ENCODE results near the gene NEGR1. TPM values are rescaled to one million over a fixed set of nuclear protein-coding genes. Genes with fewer than 3 reads are reported as not detected.

NEGR1 gene
- total and polyA plus RNA-seq, 2 donors (not counting 3 experiments of a cell fraction or from before 2014, with no cell fraction given), result 6.8 to 21.8 TPM

DNA sequence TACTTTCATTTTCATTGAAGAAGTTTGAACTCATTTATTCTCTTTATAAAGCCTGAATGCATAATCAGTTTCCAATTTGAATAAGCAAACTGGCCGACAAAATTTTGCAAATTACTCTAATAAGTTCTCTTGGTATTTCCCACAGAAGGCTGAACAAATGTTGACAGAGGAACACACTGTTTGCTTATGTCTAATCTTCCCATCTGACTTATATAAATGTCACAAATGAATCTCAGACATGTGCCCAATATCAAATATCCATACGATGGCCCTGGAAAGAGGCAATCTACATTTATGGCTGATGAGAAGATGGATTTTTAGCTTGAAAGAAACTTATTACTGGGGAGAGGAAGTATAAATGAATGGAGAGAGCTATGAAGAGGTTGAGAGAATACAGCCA is 820.9 kb downstream of the NEGR1 start:
- no TSS peak for BruUV-seq (replicated peaks)

More for the DNA sequence above, 820.9 kb downstream of the NEGR1 start:
- Histone ChIP-seq H3K36me3 (ENCODE audit: control insufficient read depth in 2 of 2, extremely low read depth in 1 of 2, insufficient read depth in 2 of 2, low read length in 2 of 2) (no peaks in the 10 kb centered on the region), H2AFZ (ENCODE audit: low read depth, low read length) (no peak overlapping the region), H3K9me3 (replicated peaks; ENCODE audit: control insufficient read depth, insufficient read depth, low read length) (no peaks in the 10 kb centered on the region), H4K20me1 (replicated peaks; ENCODE audit: control insufficient read depth, extremely low read depth, insufficient read depth, low read length) (no peaks in the 10 kb centered on the region), H3K79me2 (ENCODE audit: control insufficient read depth, insufficient read depth, low read length) (no peaks in the 10 kb centered on the region), H3K4me1 (ENCODE audit: control insufficient read depth, extremely low read depth, insufficient read depth, low read length) (no peaks in the 10 kb centered on the region), H3K27ac (ENCODE audit: insufficient read depth, low read depth, low read length) (no peak overlapping the region), H3K4me2 (ENCODE audit: insufficient read depth, low read length) (no peak overlapping the region), H3K4me3 (replicated peaks in 1 of 3; ENCODE audit: insufficient read depth in 1 of 3, low read depth in 1 of 3, low read length in 3 of 3) (no peak overlapping the region), H3K27me3 (ENCODE audit: control insufficient read depth in 2 of 2, insufficient read depth in 2 of 2, low read length in 2 of 2) (no peaks in the 10 kb centered on the region), H3K9ac (replicated peaks; ENCODE audit: extremely low read depth, insufficient read depth, low read length) (no peak overlapping the region), H3K9me1 (replicated peaks; ENCODE audit: control insufficient read depth, extremely low read depth, insufficient read depth, low read length) (no peaks in the 10 kb centered on the region)
- ChIA-PET CTCF (no interaction called here), POLR2A (no interaction called here)
- FAIRE-seq (no peak), DNase-seq (ENCODE audit: low read depth, low spot score) (no peak)
- intact Hi-C loops (cut with micrococcal nuclease), result no loop called here
- dilution Hi-C loops (cut with MboI; ENCODE audit: extremely low pct_ligation_motif_present, low sequenced_read_pairs), result no loop called here
- TF ChIP-seq POLR2A (IDR thresholded peaks at IDR 0.05; ENCODE audit: low read depth, low read length) (no peak), FOS (IDR thresholded peaks at IDR 0.05; ENCODE audit: borderline replicate concordance, insufficient read depth, low read length) (no peak), MYC (IDR thresholded peaks at IDR 0.05; ENCODE audit: low read depth, low read length) (no peak), JUN (IDR thresholded peaks at IDR 0.05; ENCODE audit: borderline replicate concordance, insufficient read depth, insufficient read length, low read depth) (no peak), EZH2 (IDR thresholded peaks at IDR 0.05; ENCODE audit: borderline replicate concordance, low read depth, low read length, severe bottlenecking) (no peak), GATA2 (IDR thresholded peaks at IDR 0.05; ENCODE audit: insufficient read depth, insufficient read length, low read depth, low read length) (no peak), POLR2AphosphoS5 (IDR thresholded peaks at IDR 0.05; ENCODE audit: insufficient read depth, low read depth, low read length) (no peak)
- TF ChIP-seq, protein P1, sequence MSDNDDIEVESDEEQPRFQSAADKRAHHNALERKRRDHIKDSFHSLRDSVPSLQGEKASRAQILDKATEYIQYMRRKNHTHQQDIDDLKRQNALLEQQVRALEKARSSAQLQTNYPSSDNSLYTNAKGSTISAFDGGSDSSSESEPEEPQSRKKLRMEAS (IDR thresholded peaks at IDR 0.05; ENCODE audit: insufficient read depth, insufficient read length), result no peak
- TF ChIP-seq, protein P2, sequence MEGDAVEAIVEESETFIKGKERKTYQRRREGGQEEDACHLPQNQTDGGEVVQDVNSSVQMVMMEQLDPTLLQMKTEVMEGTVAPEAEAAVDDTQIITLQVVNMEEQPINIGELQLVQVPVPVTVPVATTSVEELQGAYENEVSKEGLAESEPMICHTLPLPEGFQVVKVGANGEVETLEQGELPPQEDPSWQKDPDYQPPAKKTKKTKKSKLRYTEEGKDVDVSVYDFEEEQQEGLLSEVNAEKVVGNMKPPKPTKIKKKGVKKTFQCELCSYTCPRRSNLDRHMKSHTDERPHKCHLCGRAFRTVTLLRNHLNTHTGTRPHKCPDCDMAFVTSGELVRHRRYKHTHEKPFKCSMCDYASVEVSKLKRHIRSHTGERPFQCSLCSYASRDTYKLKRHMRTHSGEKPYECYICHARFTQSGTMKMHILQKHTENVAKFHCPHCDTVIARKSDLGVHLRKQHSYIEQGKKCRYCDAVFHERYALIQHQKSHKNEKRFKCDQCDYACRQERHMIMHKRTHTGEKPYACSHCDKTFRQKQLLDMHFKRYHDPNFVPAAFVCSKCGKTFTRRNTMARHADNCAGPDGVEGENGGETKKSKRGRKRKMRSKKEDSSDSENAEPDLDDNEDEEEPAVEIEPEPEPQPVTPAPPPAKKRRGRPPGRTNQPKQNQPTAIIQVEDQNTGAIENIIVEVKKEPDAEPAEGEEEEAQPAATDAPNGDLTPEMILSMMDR (IDR thresholded peaks at IDR 0.05; ENCODE audit: extremely low read depth in 1 of 2, insufficient read depth in 1 of 2, low read depth in 1 of 2, low read length in 2 of 2), result no peak
